GM12878 (cell line): ENCODE results near the gene ENOPH1. TPM values are rescaled to one million over a fixed set of nuclear protein-coding genes. Genes with fewer than 3 reads are reported as not detected.

ENCODE experiments used
- ATAC-seq: fragments of 200-7000 bp; cut with Tn5 transposase; 3 replicates; pipeline ENCODE4 v1.9.1; 2020; ENCODE audit warnings: mild to moderate bottlenecking, moderate library complexity
- BruUV-seq: library from RNA; stranded (reverse); fragments of 400-500 nt; replicated peaks from 2 replicates; lab custom pipeline; 2021; lab: Mats Ljungman, UMichigan
- CTCF ChIA-PET: fragments of 300-600 bp; sonication (Branson Sonifier 250); formaldehyde crosslinking; extraction: SDS; loops from one replicate; lab custom pipeline; 2021; ENCODE audit warnings: inconsistent platforms; lab: Yijun Ruan, JAX
- POLR2A ChIA-PET: fragments of 350-600 bp; formaldehyde crosslinking; extraction: SDS; loops from one replicate; lab custom pipeline; 2021; ENCODE audit warnings: inconsistent platforms; lab: Charles Lee
- RAD21 ChIA-PET: fragments of 300-600 bp; sonication (Branson Sonifier 250); formaldehyde crosslinking; loops from one replicate; lab custom pipeline; 2023; ENCODE audit warnings: antibody characterized with exemption; ENCODE audit not compliant: unreplicated experiment; lab: Charles Lee
- SMC1A ChIA-PET: fragments of 300-600 bp; sonication (Branson Sonifier 250); formaldehyde crosslinking; loops from one replicate; lab custom pipeline; 2023; ENCODE audit not compliant: unreplicated experiment, uncharacterized antibody; lab: Charles Lee
- DNase-seq: peaks from one replicate; pipeline ENCODE4 v3.0.0-alpha.2; 2011; ENCODE audit warnings: low read depth, low spot score
- FAIRE-seq: peaks from 3 replicates; lab custom pipeline; 2011; peaks lifted over from hg19 to GRCh38; lab: Jason Lieb, UNC
- H2AFZ ChIP-seq: 2 replicates; pipeline ENCODE4 v1.6.0; 2011; ENCODE audit warnings: low read depth, low read length, control low read depth; ENCODE audit not compliant: control insufficient read depth
- H3K27ac ChIP-seq: 2 replicates; pipeline ENCODE4 v1.5.1; 2011; ENCODE audit warnings: control low read depth; ENCODE audit not compliant: control insufficient read depth, insufficient read depth
- H3K27me3 ChIP-seq, 2 experiments: replicated peaks in 1 of 2; 2 replicates each; pipeline versions ENCODE4 v1.6.0 to v1.6.1; 2011; ENCODE audit warnings: low read length in 1 of 2; ENCODE audit not compliant: control insufficient read depth in 2 of 2, insufficient read depth in 2 of 2
- H3K36me3 ChIP-seq, 2 experiments: 2 replicates each; pipeline ENCODE4 v1.5.1; 2011; ENCODE audit warnings: low read length in 1 of 2; ENCODE audit not compliant: control insufficient read depth in 2 of 2, insufficient read depth in 2 of 2
- H3K4me1 ChIP-seq: 2 replicates; pipeline ENCODE4 v1.6.1; 2011; ENCODE audit warnings: mild to moderate bottlenecking, low read length, moderate library complexity, mixed read lengths; ENCODE audit not compliant: control insufficient read depth, insufficient read depth
- H3K4me2 ChIP-seq: 2 replicates; pipeline ENCODE4 v1.6.0; 2011; ENCODE audit warnings: control low read depth; ENCODE audit not compliant: control insufficient read depth, insufficient read depth
- H3K4me3 ChIP-seq: fragments of 200-600 bp; sonication (generic); 2 replicates; pipeline ENCODE4 v1.5.1; 2016
- H3K79me2 ChIP-seq: 2 replicates; pipeline ENCODE4 v1.6.0; 2011; ENCODE audit warnings: low read length; ENCODE audit not compliant: control insufficient read depth, insufficient read depth
- H3K9ac ChIP-seq: 2 replicates; pipeline ENCODE4 v1.8.0; 2011; ENCODE audit warnings: low read length, control low read depth, mixed read lengths; ENCODE audit not compliant: control insufficient read depth, insufficient read depth
- H3K9me3 ChIP-seq: replicated peaks from 3 replicates; pipeline ENCODE4 v1.5.1; 2011; ENCODE audit warnings: mild to moderate bottlenecking, low read length; ENCODE audit not compliant: control insufficient read depth, insufficient read depth
- H4K20me1 ChIP-seq: 2 replicates; pipeline ENCODE4 v1.6.0; 2011; ENCODE audit not compliant: control insufficient read depth, insufficient read depth
- BHLHE40 ChIP-seq, 2 experiments: fragments of 450-650 bp in 1 of 2; IDR thresholded peaks; 2 replicates each; pipeline ENCODE4 v1.6.1; 2011 to 2017; ENCODE audit warnings: low read depth in 2 of 2, borderline replicate concordance in 1 of 2, improper control_type of control experiment in 1 of 2, low read length in 1 of 2, mild to moderate bottlenecking in 1 of 2
- BMI1 ChIP-seq: fragments of 450-650 bp; IDR thresholded peaks from 2 replicates; pipeline ENCODE4 v1.6.1; 2016; ENCODE audit warnings: mild to moderate bottlenecking, moderate library complexity, borderline replicate concordance
- HDAC6 ChIP-seq: fragments of 200-600 bp; sonication (generic); IDR thresholded peaks from one replicate; pipeline ENCODE4 v1.8.0; 2017; ENCODE audit warnings: antibody characterized with exemption; ENCODE audit not compliant: unreplicated experiment
- RAD21 ChIP-seq: IDR thresholded peaks from 2 replicates; pipeline ENCODE4 v1.6.1; 2011; ENCODE audit warnings: mild to moderate bottlenecking, low read depth, low read length, moderate library complexity; ENCODE audit not compliant: insufficient read depth
- SIX5 ChIP-seq: IDR thresholded peaks from 2 replicates; pipeline ENCODE4 v1.6.1; 2011; ENCODE audit warnings: mild to moderate bottlenecking, low read depth, low read length, moderate library complexity; ENCODE audit not compliant: severe bottlenecking
- SMARCA5 ChIP-seq: fragments of 450-650 bp; IDR thresholded peaks from 2 replicates; pipeline ENCODE4 v1.6.1; 2017; ENCODE audit warnings: mild to moderate bottlenecking
- WRNIP1 ChIP-seq: IDR thresholded peaks from 2 replicates; pipeline ENCODE4 v1.6.1; 2011; ENCODE audit warnings: low read depth, low read length, improper control_type of control experiment, borderline replicate concordance
- ZNF207 ChIP-seq: fragments of 450-650 bp; IDR thresholded peaks from 2 replicates; pipeline ENCODE4 v1.6.1; 2014; ENCODE audit warnings: antibody characterized with exemption, mild to moderate bottlenecking, borderline replicate concordance
- WGBS: methylation state at CpG from one replicate; pipeline ENCODE4 v1.1.6; 2016; ENCODE audit warnings: low lambda C conversion rate; ENCODE audit not compliant: insufficient replicate concordance, insufficient coverage; ENCODE audit errors: missing lambda C conversion rate; 5-methylcytosine and 5-hydroxymethylcytosine counted together
- in situ Hi-C: fragments of 300-500 bp; cut with MboI; formaldehyde crosslinking; loops from 9 replicates; pipeline ENCODE4 v1.14.3; 2018; ENCODE audit warnings: mixed read lengths
- intact Hi-C: fragments of 100-400 bp; cut with micrococcal nuclease; formaldehyde crosslinking; loops from one replicate; pipeline ENCODE4 v1.14.2; 2022; ENCODE audit not compliant: unreplicated experiment
- polyA plus RNA-seq, 11 experiments: library from polyadenylated mRNA; depleted of rRNA in 4 of 11; unstranded in 6 of 11; stranded (reverse) in 5 of 11; fragments of >200 nt; fragmentation: Nextera tagmentation in 4 of 11; fragmentation: Illumina TruSeq in 1 of 11; extraction: Ambion mirVana in 4 of 11; extraction: Trizol in 1 of 11; gene quantifications; 1 replicate in 1 of 11; 2 replicates in 10 of 11; pipeline versions ENCODE4 v1.2.1 to v1.2.3, GENCODE V29; 2011 to 2016; ENCODE audit warnings: inconsistent platforms in 2 of 11, missing spikeins in 2 of 11, low read depth in 1 of 11
- total RNA-seq, 4 experiments: library from RNA; depleted of rRNA in 3 of 4; stranded (reverse); fragments of >200 nt in 3 of 4; fragmentation: Illumina TruSeq in 1 of 4; extraction: Trizol in 1 of 4; gene quantifications; 2 replicates each; pipeline versions ENCODE4 v1.2.1 to v1.2.3, GENCODE V29; 2013 to 2021
- TF ChIP-seq, protein P1 (sequence below): IDR thresholded peaks from 2 replicates; pipeline ENCODE4 v1.6.1; 2012; ENCODE audit warnings: mild to moderate bottlenecking, low read depth, low read length

The ENOPH1 gene
- total and polyA plus RNA-seq, 10 of the 15 experiments (the other 5 are each of a cell fraction or from before 2014, with no cell fraction given) = 24.4 to 83.6 (median 46.7) TPM

DNA sequence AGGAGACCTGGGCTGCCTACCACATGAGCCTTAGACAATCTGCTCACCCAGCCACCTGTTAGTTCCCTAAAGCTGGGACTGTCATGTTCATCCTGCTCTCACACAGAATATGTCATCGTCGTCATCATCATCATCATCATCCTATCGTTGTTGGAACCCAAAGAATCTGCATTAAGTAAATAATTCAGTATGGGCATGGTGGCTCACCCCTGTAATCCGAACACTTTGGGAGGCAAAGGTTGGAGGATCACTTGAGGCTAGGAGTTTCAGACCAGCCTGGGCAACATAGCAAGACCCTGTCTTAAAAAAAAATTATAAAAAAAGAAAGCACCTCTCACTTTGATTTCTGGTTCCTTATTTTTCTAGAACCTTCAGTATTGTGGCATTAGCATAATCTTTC is 6.4 kb downstream of the ENOPH1 start:
- RAD21 ChIA-PET = no interaction called here
- FAIRE-seq (no peak), DNase-seq (no peak), ATAC-seq (no peak)
- TF ChIP-seq WRNIP1 (no peak), BMI1 (no peak), HDAC6 (no peak), BHLHE40 (IDR thresholded peaks at IDR 0.05; ENCODE audit: borderline replicate concordance in 1 of 2, low read depth in 2 of 2, low read length in 1 of 2) (no peak), SIX5 (no peak), RAD21 (no peak), SMARCA5 (no peak), ZNF207 (no peak)
- TF ChIP-seq, protein P1, sequence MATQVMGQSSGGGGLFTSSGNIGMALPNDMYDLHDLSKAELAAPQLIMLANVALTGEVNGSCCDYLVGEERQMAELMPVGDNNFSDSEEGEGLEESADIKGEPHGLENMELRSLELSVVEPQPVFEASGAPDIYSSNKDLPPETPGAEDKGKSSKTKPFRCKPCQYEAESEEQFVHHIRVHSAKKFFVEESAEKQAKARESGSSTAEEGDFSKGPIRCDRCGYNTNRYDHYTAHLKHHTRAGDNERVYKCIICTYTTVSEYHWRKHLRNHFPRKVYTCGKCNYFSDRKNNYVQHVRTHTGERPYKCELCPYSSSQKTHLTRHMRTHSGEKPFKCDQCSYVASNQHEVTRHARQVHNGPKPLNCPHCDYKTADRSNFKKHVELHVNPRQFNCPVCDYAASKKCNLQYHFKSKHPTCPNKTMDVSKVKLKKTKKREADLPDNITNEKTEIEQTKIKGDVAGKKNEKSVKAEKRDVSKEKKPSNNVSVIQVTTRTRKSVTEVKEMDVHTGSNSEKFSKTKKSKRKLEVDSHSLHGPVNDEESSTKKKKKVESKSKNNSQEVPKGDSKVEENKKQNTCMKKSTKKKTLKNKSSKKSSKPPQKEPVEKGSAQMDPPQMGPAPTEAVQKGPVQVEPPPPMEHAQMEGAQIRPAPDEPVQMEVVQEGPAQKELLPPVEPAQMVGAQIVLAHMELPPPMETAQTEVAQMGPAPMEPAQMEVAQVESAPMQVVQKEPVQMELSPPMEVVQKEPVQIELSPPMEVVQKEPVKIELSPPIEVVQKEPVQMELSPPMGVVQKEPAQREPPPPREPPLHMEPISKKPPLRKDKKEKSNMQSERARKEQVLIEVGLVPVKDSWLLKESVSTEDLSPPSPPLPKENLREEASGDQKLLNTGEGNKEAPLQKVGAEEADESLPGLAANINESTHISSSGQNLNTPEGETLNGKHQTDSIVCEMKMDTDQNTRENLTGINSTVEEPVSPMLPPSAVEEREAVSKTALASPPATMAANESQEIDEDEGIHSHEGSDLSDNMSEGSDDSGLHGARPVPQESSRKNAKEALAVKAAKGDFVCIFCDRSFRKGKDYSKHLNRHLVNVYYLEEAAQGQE = no peak
- no peaks in the 10 kb centered on the region for H3K27me3 ChIP-seq
- no peak overlapping the region for H3K9ac ChIP-seq
- no peak overlapping the region for H2AFZ ChIP-seq
- BruUV-seq = no TSS peak
- peaks cover 2 to 5% of the 10 kb centered on the region in 2 experiments; a peak in 3 of 4 replicates for H3K36me3 ChIP-seq
- peak overlapping the region; percentile 13; the same call in 1 of the 2 replicates for H3K4me2 ChIP-seq
- no peaks in the 10 kb centered on the region for H4K20me1 ChIP-seq
- H3K9me3 ChIP-seq = no peaks in the 10 kb centered on the region
- in situ Hi-C loops (no loop called here), intact Hi-C loops (loop anchor here (10.0 kb wide), 1 partner anchor 578 kb away; the partner anchor contains the start of gene LIN54)
- H3K4me3 ChIP-seq = no peak overlapping the region
- no peak overlapping the region for H3K27ac ChIP-seq
- POLR2A ChIA-PET = interaction anchor here (0.7 to 1.9 kb wide), 4 partner anchors 7 to 20 kb away, joined by 3 to 6 read pairs (median 4); no protein-coding TSS in a partner anchor
- SMC1A ChIA-PET = interaction anchor here (0.5 kb wide), 1 partner anchor 39 kb away, joined by 3 read pairs; no protein-coding TSS in a partner anchor
- H3K4me1 ChIP-seq = no peaks in the 10 kb centered on the region
- CTCF ChIA-PET = interaction anchor here (3.1 kb wide), 1 partner anchor 8 kb away, joined by 13 read pairs; no protein-coding TSS in a partner anchor
- WGBS = 96% methylated on average over 4 of the region's 4 CpGs
- peaks cover 88% of the 10 kb centered on the region for H3K79me2 ChIP-seq
